GM19467 (cell line): ENCODE results near the gene TEAD2.
"Not testable (repeated sequence)": the region's sequence is repeated elsewhere in the genome, so short reads cannot be mapped to it uniquely, and the experiment has no call there.

Experiments used
- ATAC-seq: cut with Tn5 transposase; IDR thresholded peaks from one replicate; pipeline ENCODE4 v1.9.1; 2021; ENCODE audit warnings: mild to moderate bottlenecking, moderate library complexity; ENCODE audit not compliant: unreplicated experiment

Gene TEAD2

GRCh38 chr19:49387936-49388372 lies 25.7 kb upstream of the TEAD2 start, which contains the start of gene KASH5:
Gene KASH5, plus strand, starts transcription at chr19:49388249. Its CDS starts 2,635 bp downstream, at chr19:49390884.
- no peak for ATAC-seq

- ATAC-seq = no peak
Measured at GRCh38 chr19:49383599-49383998, 21.4 kb upstream of the TEAD2 start.

GRCh38 chr19:49382639-49383038 lies 20.4 kb upstream of the TEAD2 start:
- no peak for ATAC-seq

- ATAC-seq = no peak
Measured at GRCh38 chr19:49380391-49380790, 18.2 kb upstream of the TEAD2 start.

GRCh38 chr19:49378512-49378911 lies 16.3 kb upstream of the TEAD2 start:
- ATAC-seq = no peak

- ATAC-seq = no peak
Measured at GRCh38 chr19:49374665-49375434, 12.6 kb upstream of the TEAD2 start.

GRCh38 chr19:49373174-49373573 lies 11.0 kb upstream of the TEAD2 start:
- not testable (repeated sequence) for ATAC-seq

- ATAC-seq = no peak
Measured at GRCh38 chr19:49371184-49371583, 9.0 kb upstream of the TEAD2 start.

- ATAC-seq = no peak
Measured at GRCh38 chr19:49368711-49369358, 6.6 kb upstream of the TEAD2 start.

GRCh38 chr19:49366110-49366509 lies 3.9 kb upstream of the TEAD2 start:
- ATAC-seq = no peak

- ATAC-seq = no peak
Measured at GRCh38 chr19:49364083-49364737, 2.0 kb upstream of the TEAD2 start.

GRCh38 chr19:49363268-49364082 lies 1.3 kb upstream of the TEAD2 start, which contains the start of gene DKKL1:
Gene DKKL1, plus strand, starts transcription at chr19:49363877. Its CDS starts 122 bp downstream, at chr19:49363999.
- no peak for ATAC-seq

- no peak for ATAC-seq
Measured at GRCh38 chr19:49362929-49363267, 682 bp upstream of the TEAD2 start.

- ATAC-seq = no peak
Measured at GRCh38 chr19:49361438-49362047, 673 bp downstream of the TEAD2 start.

- ATAC-seq = no peak
Measured at GRCh38 chr19:49359851-49360820, 2.1 kb downstream of the TEAD2 start.

GRCh38 chr19:49357186-49357585 lies 5.0 kb downstream of the TEAD2 start:
- no peak for ATAC-seq

- no peak for ATAC-seq
Measured at GRCh38 chr19:49356382-49356781, 5.8 kb downstream of the TEAD2 start.

- no peak for ATAC-seq
Measured at GRCh38 chr19:49355909-49356353, 6.3 kb downstream of the TEAD2 start.

GRCh38 chr19:49349567-49349966 lies 12.6 kb downstream of the TEAD2 start:
- ATAC-seq = no peak
